Left hindlimb (tissue), 1 donor: ENCODE measurements around the gene FERMT3.

Source experiments
- DNase-seq: peaks from one replicate; pipeline ENCODE4 v3.0.0-alpha.2; 2018

FERMT3 gene

GRCh38 chr11:64266339-64266738 lies 59.8 kb downstream of the FERMT3 start:
- DNase-seq: no peak

GRCh38 chr11:64267207-64267945 lies 60.9 kb downstream of the FERMT3 start:
- DNase-seq: no peak

GRCh38 chr11:64268025-64268892 lies 61.7 kb downstream of the FERMT3 start:
- peak; percentile 77 for DNase-seq

- peak; percentile 73 for DNase-seq
Measured at GRCh38 chr11:64268893-64269539, 62.5 kb downstream of the FERMT3 start.

GRCh38 chr11:64269540-64270220 lies 63.2 kb downstream of the FERMT3 start:
- peak; percentile 99 for DNase-seq
